ENCODE results near the gene CELA1. TPM values are rescaled to one million over a fixed set of nuclear protein-coding genes. Genes with fewer than 3 reads are reported as not detected.

CELA1 gene
- total and polyA plus RNA-seq, 2 of the 13 experiments (the other 11 are each of a cell fraction or from before 2014, with no cell fraction given), result not detected

GRCh38 chr12:51359851-51360250 is 13.4 kb upstream of the CELA1 start (continued):
- TF ChIP-seq ZNF18 (CRISPR knock-in tag; IDR thresholded peaks at IDR 0.05; ENCODE audit: insufficient replicate concordance) (no peak), ZNF468 (CRISPR knock-in tag; IDR thresholded peaks at IDR 0.05) (no peak), ZNF281 (CRISPR knock-in tag; IDR thresholded peaks at IDR 0.05; ENCODE audit: borderline replicate concordance) (no peak), PRDM10 (CRISPR knock-in tag; IDR thresholded peaks at IDR 0.05; ENCODE audit: low read depth) (no peak), ZNF644 (CRISPR knock-in tag; IDR thresholded peaks at IDR 0.05; ENCODE audit: low read depth) (no peak), ZNF557 (CRISPR knock-in tag; IDR thresholded peaks at IDR 0.05) (no peak), TFDP2 (CRISPR knock-in tag; IDR thresholded peaks at IDR 0.05) (no peak), IRF2 (CRISPR knock-in tag; IDR thresholded peaks at IDR 0.05) (no peak), ZNF451 (CRISPR knock-in tag; IDR thresholded peaks at IDR 0.05) (no peak)

Data from HepG2 (cell line).